Measurements from ENCODE around the gene ZCRB1. TPM values are rescaled to one million over a fixed set of nuclear protein-coding genes. Genes with fewer than 3 reads are reported as not detected.

The ZCRB1 gene
- total RNA-seq, 1 experiment from 2014 or later, result 62.2 TPM

DNA sequence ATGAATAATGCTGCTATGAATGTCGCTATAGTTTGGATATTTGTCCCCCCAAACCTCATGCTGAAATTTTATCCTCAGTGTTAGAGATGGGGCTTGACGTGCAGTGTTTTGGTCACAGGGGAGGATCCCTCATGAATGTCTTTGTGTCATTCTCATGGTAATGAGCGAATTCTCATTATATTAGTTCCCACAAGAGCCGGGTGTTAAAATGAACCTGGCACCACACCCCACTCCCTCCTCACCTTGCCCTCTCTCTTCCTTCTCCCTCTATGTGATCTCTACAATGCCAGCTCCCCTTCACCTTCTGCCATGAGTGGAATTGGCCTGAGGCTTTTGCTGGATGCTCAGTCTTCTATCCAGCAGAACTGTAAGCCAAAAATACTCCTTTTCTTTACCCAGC is 50.4 kb downstream of the ZCRB1 start:
- no peaks in the 10 kb centered on the region for H3K36me3 Mint-ChIP-seq (ENCODE audit: insufficient read depth, unreplicated experiment)
- BruUV-seq (replicated peaks), result no TSS peak
- H3K9me3 Mint-ChIP-seq (ENCODE audit: unreplicated experiment), result no peaks in the 10 kb centered on the region
- ChIA-PET CTCF (no interaction called here), POLR2A (no interaction called here)
- H3K4me1 Mint-ChIP-seq (ENCODE audit: insufficient read depth, unreplicated experiment), result no peaks in the 10 kb centered on the region
- intact Hi-C loops (cut with micrococcal nuclease), result no loop called here
- no peak overlapping the region for H3K27ac Mint-ChIP-seq (ENCODE audit: low read depth, unreplicated experiment)
- DNase-seq (ENCODE audit: unreplicated experiment), result no peak
- peaks cover 36% of the 10 kb centered on the region for H3K27me3 Mint-ChIP-seq (ENCODE audit: insufficient read depth, unreplicated experiment)
- TF ChIP-seq CTCF (IDR thresholded peaks at IDR 0.05; ENCODE audit: unreplicated experiment), result no peak
- H3K4me3 Mint-ChIP-seq (ENCODE audit: unreplicated experiment), result no peak overlapping the region

DNA sequence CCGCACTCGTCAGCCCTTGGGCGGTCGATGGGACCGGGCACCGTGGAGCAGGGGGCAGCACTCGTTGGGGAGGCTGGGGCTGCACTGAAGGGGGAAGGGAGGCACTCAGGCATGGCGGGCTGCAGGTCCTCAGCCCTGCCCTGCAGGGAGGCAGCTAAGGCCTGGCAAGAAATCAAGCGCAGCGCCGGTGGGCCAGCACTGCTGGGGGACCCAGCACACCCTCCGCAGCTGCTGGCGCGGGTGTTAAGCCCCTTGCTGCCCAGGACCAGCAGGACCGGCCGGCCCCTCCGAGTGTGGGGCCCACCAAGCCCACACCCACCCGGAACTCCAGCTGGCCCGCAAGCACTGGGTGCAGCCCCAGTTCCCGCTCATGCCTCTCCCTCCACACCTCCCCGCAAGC is 52.2 kb downstream of the ZCRB1 start:
- no TSS peak for BruUV-seq (replicated peaks)
- Mint-ChIP-seq H3K36me3 (ENCODE audit: insufficient read depth, unreplicated experiment) (no peaks in the 10 kb centered on the region), H3K27me3 (ENCODE audit: insufficient read depth, unreplicated experiment) (peaks cover 37% of the 10 kb centered on the region), H3K4me1 (ENCODE audit: insufficient read depth, unreplicated experiment) (no peaks in the 10 kb centered on the region), H3K9me3 (ENCODE audit: unreplicated experiment) (no peaks in the 10 kb centered on the region), H3K4me3 (ENCODE audit: unreplicated experiment) (no peak overlapping the region), H3K27ac (ENCODE audit: low read depth, unreplicated experiment) (no peak overlapping the region)
- no peak for TF ChIP-seq CTCF (IDR thresholded peaks at IDR 0.05; ENCODE audit: unreplicated experiment)
- POLR2A ChIA-PET, result no interaction called here
- no peak for DNase-seq (ENCODE audit: unreplicated experiment)
- CTCF ChIA-PET, result interaction anchor here (0.7 to 1.5 kb wide), 4 partner anchors 8 to 997 kb away, joined by 3 to 4 read pairs (median 4); no protein-coding TSS in a partner anchor
- intact Hi-C loops (cut with micrococcal nuclease), result no loop called here

DNA sequence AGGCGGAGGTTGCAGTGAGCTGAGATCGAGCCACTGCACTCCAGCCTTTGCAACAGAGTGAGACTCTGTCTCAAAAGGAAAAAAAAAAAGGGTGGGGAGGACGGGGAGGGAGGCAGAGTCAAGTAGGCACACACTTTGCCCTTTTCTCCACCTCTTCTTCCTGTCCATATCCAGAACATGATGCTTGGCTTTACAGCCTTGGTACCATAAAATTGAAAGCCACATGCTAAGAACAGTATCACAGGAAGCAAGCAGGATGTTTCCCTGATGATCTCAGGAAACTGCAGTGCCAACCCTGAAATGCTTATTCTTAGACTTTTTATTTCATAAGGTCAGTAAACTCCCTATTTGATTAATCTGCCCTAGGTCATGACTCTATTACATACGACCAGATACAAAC is 55.3 kb downstream of the ZCRB1 start:
- no peak overlapping the region for H3K4me3 Mint-ChIP-seq (ENCODE audit: unreplicated experiment)
- H3K9me3 Mint-ChIP-seq (ENCODE audit: unreplicated experiment), result no peaks in the 10 kb centered on the region
- ChIA-PET POLR2A (no interaction called here), CTCF (no interaction called here)
- TF ChIP-seq CTCF (IDR thresholded peaks at IDR 0.05; ENCODE audit: unreplicated experiment), result no peak
- no peaks in the 10 kb centered on the region for H3K36me3 Mint-ChIP-seq (ENCODE audit: insufficient read depth, unreplicated experiment)
- H3K27me3 Mint-ChIP-seq (ENCODE audit: insufficient read depth, unreplicated experiment), result peaks cover 20% of the 10 kb centered on the region
- DNase-seq (ENCODE audit: unreplicated experiment), result no peak
- intact Hi-C loops (cut with micrococcal nuclease), result no loop called here
- H3K4me1 Mint-ChIP-seq (ENCODE audit: insufficient read depth, unreplicated experiment), result no peaks in the 10 kb centered on the region
- no peak overlapping the region for H3K27ac Mint-ChIP-seq (ENCODE audit: low read depth, unreplicated experiment)
- no TSS peak for BruUV-seq (replicated peaks)

- no peaks in the 10 kb centered on the region for H3K9me3 Mint-ChIP-seq (ENCODE audit: unreplicated experiment)
- ChIA-PET POLR2A (no interaction called here), CTCF (interaction anchor here (0.9 to 1.6 kb wide), 2 partner anchors 9 to 31 kb away, joined by 3 read pairs; no protein-coding TSS in a partner anchor)
- no peak overlapping the region for H3K4me3 Mint-ChIP-seq (ENCODE audit: unreplicated experiment)
- no peak overlapping the region for H3K27ac Mint-ChIP-seq (ENCODE audit: low read depth, unreplicated experiment)
- no peak for DNase-seq (ENCODE audit: unreplicated experiment)
- no TSS peak for BruUV-seq (replicated peaks)
- no peaks in the 10 kb centered on the region for H3K4me1 Mint-ChIP-seq (ENCODE audit: insufficient read depth, unreplicated experiment)
- no peaks in the 10 kb centered on the region for H3K36me3 Mint-ChIP-seq (ENCODE audit: insufficient read depth, unreplicated experiment)
- TF ChIP-seq CTCF (IDR thresholded peaks at IDR 0.05; ENCODE audit: unreplicated experiment), result no peak
- intact Hi-C loops (cut with micrococcal nuclease), result no loop called here
- H3K27me3 Mint-ChIP-seq (ENCODE audit: insufficient read depth, unreplicated experiment), result peaks cover 32% of the 10 kb centered on the region
Observed at GRCh38 chr12:42267413-42268190, 58.3 kb downstream of the ZCRB1 start.
